GM19239 (cell line): ENCODE results near the gene HSD17B11.
"Not testable (repeated sequence)": the region's sequence is repeated elsewhere in the genome, so short reads cannot be mapped to it uniquely, and the experiment has no call there.

Experiments used
- DNase-seq: peaks from one replicate; pipeline ENCODE4 v3.0.0; 2011; ENCODE audit warnings: low spot score; ENCODE audit not compliant: insufficient read length
- FAIRE-seq: peaks from 2 replicates; lab custom pipeline; 2011; peaks lifted over from hg19 to GRCh38; lab: Jason Lieb, UNC

Gene HSD17B11, protein sequence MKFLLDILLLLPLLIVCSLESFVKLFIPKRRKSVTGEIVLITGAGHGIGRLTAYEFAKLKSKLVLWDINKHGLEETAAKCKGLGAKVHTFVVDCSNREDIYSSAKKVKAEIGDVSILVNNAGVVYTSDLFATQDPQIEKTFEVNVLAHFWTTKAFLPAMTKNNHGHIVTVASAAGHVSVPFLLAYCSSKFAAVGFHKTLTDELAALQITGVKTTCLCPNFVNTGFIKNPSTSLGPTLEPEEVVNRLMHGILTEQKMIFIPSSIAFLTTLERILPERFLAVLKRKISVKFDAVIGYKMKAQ

DNA sequence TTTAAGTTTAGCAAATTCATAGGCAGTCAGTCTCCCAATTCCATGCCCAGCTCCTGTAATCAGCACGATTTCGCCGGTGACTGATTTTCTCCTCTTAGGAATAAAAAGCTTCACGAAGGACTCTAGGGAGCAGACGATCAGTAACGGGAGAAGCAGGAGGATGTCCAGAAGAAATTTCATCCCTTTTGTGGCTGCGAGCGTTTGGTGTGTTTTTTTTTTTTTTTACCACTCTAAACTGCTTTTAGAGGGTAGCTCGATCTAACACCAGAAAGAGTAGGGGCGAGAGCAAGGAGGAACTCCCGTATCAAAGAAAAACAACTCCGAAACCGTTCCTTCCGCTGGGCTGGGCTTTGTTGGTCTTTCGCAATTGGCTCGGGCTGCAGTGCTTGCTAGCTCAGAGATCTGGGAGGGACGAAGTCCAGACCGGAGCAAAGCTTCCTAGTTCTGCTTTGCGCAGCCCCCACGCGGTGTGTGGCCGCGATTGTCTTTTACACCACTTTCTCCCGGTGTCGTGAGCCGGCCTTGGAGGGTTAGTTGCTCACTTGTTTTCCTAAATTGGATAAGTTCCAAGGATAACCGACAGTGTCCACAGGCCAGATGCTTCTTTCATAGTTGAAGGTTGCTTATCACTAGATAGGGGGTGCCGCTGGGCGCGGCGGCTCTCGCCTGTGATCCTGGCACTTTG is at the start of gene HSD17B11:
Gene HSD17B11 (minus strand): TSS at position 298 of the 685 bp plus-strand sequence. CDS start 118 bp downstream, at position 180.
- peak; percentile 99 for FAIRE-seq
- DNase-seq = peak; percentile 93

DNA sequence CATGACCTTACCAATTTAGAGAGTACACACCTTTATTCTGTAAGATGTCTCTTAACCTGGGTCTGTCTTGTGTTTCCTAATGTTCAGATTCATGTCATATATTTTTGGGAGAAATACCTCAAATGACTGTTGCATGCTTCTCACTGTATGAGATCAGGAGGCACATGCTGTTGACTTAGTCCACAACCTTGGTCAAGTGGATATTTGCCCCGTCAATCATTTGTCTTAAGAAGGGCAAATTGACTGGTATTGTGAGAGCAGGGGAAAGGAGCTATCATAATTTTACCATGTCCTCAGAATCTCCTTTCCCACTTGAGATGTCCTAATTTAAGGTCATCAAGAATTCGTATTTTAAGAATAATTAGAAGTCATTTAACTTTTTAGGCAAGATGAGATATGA is 42.4 kb upstream of the HSD17B11 start:
- FAIRE-seq (no peak), DNase-seq (no peak)

DNA sequence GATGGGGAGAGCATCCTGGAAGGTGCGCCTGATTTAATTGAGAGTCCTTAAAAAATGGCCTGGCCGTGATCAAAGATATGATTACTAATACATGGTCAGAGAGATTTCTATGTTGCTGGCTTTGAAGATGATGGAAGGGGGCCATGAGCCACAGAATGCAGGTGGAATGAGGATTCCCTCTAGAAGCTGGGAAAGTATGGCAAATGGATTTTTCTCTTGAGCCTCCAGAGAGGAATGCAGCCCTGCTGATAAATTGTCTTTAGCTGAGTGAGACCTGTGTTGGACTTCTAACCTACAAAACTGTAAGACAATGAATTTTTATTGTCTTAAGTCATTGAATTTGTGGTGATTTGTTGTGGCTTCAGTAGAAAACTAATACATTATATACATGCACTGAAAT is 39.0 kb upstream of the HSD17B11 start:
- FAIRE-seq (no peak), DNase-seq (no peak)

DNA sequence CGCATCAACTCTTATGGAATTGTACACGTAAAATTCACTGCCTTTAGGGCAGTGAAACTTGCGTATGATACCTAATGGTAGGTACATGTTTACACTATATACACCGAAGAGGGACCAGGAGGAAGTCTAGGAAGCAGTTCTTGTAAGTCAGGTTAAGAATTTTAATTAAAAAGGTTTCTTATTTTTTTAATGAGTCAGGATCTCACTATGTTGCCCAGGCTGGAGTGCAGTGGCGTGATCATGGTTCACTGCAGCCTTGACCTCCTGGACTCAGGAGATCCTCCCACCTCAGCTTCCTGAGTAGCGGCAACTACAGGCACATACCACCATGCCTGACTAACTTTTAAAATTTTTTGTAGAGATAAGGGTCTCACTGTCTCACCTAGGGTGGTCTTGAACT is 38.0 kb upstream of the HSD17B11 start:
- no peak for DNase-seq
- FAIRE-seq = no peak

DNA sequence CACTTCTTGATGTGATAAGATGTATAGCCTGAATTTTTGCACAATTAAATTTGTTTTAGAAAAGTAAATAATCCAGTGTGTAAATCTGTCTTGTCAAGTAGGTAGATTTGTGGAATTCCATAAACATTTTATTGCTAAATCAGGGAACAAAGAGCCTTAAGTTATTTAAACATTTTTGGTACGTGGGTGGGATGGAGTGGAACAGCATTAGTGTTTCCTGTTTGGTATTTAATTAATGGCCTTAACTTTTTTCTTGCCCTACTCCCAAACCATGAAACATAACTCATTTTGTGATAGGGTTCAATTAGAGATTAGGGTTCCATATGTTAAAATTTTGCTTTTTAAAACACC is 36.5 kb upstream of the HSD17B11 start:
- FAIRE-seq (no peak), DNase-seq (no peak)

DNA sequence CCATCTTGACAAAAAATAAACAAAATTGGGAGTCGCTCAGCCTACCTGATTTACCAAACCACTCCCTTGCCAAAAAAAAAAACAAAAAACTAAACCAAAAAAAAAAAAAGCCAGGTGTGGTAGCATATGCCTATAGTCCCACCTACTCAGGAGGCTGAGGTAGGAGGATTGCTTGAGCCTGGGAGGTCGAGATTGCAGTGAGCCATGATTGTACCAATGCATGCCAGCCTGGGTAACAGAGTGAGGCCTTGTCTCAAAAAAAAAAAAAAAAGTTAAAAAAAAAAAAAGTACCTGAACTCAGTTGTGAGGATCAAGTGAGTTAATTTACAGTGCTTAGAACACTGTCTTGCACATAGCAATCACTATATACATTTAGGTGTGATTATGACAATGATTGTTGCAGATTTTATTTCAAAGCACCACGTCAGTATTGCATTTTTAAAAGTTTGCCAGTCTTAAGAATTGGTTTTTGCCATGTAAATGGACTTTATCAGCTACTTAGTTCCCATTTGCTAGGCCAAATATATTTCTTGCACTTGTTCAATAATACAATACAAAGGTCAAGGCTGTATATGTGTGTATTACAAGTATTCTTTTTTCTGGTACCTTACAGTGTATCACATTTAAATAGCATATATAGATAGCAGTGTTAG is 36.0 kb upstream of the HSD17B11 start:
- DNase-seq (no peak), FAIRE-seq (no peak)

DNA sequence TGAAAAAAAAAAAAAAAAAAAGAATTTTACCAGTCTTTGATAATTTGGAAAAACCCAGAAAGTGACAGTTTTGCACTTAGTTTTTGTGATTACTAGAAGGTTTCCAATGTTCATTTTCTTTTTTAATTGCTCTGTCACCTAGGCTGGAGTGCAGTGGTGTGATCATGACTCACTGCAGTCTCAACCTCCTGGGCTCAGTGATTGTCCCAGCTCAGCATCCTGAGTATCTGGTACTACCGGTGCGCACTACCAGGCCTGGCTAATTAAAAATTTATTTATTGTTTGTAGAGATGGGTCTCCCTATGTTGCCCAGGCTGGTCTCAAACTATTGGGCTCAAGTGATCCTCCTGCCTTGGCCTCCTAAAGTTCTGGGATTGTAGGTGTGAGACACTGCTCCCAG is 34.7 kb upstream of the HSD17B11 start:
- FAIRE-seq (no peak), DNase-seq (no peak)

DNA sequence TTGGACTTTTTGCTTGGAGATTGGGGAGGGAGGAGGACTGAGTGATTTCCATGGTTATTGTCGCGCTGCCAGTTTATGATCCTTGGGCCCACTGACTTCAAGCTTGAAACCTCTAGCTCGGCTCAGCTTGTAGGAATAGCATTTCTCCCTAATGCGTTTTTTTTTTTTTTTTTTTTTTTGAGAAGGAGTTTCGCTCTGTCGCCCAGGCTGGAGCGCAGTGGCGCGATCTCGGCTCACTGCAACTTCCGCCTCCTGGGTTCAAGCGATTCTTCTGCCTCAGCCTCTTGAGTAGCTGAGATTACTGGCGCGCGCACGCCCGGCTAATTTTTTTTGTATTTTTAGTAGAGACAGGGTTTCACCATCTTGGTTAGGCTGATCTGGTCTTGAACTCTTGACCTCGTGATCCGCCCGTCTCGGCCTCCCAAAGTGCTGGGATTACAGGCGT is 33.1 kb upstream of the HSD17B11 start:
- DNase-seq, FAIRE-seq: not testable (repeated sequence)

DNA sequence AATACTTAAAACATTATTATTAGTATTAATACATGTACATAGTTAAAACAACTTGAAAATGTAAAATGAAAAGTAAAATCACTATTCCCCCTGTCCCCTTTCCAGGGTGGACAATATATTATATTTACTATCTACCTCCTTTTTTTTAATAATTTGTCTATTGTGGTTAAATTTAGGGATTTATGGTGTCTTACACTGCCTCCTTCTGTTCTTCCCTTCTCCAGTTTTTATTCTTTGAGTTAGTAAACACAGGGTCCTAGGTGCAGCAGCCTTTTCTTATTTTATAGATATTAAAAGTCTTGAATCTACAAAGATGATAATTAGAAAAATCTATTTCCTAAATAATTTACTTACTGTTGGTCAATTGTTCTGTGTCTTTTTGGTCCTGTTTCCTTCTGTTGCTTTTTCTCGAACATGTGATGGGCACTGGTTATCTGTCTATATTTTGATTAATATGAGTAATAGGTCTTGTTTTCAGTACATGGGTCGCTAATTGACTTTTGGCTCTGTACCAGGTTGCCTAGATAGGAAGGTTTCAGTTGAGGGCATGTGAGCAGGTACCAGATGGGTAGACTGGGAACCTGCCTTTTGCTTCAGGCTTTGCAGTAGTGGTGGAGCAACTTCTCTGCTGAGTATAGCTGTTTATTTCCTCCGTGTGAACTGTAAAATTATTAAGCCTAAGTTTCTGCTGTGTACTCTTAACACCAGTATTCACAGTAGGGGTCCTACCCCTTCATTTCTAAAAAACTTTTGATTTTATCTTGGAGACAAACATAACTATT is 32.5 kb upstream of the HSD17B11 start:
- FAIRE-seq (no peak), DNase-seq (no peak)

DNA sequence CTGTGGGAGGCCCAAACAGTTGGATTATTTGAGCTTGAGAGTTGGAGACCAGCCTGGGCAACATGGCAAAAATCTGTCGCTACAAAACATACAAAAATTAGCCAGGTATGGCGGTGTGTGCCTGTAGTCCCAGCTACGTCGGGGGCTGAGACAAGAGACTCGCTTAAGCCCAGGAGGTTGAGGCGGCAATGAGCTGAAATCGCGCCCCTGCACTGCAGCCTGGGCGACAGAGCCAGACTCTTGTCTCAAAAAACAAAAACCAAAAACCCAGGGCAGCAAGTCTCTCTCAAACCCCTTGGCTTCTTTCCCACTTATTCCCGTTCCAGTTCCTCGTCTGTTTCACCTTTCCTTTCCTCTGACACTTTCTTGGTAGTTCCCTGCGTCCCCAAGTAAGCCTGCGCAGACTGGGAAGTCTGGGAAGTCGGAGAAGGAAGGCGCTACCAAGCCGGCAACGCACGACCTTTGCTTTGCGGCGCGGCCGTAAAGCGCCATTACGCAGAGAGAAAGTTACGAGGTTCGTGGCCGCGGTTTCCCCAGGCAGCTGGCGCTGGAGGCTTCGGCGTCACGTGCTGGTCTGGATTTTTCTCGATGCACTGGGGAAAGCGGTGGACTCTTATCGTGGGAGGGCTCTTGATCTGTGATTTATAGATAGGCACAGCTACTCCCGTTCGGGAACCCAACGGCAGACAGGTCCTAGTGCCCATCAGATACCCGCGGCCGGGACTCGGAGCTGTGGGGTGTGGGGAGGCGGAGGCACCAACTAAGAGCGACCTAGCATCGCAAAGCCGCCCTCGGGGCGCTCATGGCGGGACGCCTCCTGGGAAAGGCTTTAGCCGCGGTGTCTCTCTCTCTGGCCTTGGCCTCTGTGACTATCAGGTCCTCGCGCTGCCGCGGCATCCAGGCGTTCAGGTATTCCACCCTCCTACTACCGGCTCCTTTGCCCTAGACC is 31.4 kb upstream of the HSD17B11 start, which contains the start of gene NUDT9:
Gene NUDT9 (plus strand): TSS at position 470 of the 949 bp plus-strand sequence. CDS start 333 bp downstream, at position 803.
- FAIRE-seq = peak; percentile 95

DNA sequence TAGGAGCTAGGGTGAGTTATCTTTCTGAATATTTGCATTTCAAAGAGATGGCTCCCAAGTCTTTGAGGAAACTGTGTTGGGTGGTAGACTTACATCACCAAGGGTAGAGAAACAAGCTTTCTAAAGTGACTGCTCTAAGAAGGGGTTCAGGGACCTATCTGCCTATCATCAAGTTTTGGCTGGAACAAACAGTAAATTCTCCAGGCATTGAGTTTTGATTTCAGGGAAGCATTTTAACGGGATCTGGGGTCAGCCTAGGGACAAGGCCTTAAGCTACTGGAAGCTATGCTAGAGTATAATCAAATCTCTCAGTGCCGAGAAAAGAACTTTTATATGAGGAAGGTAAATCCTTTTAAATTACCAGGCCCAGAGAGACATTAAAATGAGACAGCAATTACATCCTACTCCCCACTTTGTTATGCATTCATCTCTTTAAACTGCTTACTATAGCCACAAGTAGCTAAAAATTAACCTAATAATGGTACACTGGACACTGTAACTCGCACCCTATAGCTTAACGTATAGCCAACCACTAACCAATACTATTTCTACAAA is 29.4 kb upstream of the HSD17B11 start:
- FAIRE-seq (no peak), DNase-seq (no peak)

More for the DNA sequence above, 31.4 kb upstream of the HSD17B11 start, which contains the start of gene NUDT9:
- peak; percentile 59 for DNase-seq

DNA sequence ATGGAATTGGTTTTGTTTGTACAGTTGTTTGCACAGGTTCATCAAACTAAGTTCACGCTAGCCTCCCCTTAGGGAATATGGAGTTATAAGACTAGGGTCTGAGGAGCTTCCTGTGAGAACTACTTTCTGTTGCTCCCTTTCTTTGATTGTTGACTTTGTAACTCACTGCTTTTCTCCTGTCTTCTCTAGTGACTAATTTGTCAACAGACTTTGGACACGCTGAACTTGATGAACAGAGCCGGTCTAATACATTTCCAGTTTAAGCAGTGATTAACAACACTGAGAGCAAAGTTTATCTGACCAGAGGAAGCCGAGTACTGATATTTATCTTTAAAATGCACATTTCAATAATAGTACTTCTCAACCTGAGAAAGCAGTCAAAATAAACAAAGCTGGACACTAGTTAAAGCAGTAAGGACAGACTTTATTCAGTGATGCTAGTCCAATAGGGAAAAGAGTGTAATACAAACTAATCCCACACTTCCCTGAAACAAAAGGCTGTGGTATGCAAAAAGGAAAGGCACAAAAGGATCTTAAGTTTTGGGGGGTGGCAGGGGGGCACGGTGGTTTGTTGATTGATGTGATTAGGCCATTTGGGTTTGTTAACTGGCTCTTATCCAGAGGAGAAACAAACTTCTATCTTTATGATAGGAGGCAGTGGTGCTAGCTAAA is 28.7 kb upstream of the HSD17B11 start:
- FAIRE-seq (no peak), DNase-seq (no peak)

DNA sequence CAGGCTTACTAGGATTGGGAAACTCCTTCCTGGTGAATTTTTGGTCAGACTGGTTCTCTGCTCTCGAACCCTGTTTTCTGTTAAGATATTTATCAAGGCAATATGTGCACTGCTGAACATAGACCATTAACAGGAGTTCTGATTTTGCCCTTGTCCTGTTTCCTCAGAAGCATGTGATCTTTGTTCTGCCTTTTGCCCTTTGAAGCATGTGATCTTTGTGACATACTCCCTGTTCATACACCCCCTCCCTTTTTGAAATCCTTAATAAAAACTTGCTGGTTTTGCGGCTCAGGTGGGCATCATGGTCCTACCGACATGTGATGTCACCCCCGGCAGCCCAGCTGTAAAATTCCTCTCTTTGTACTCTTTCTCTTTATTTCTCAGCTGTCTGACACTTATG is 27.4 kb upstream of the HSD17B11 start:
- not testable (repeated sequence) for FAIRE-seq, DNase-seq

DNA sequence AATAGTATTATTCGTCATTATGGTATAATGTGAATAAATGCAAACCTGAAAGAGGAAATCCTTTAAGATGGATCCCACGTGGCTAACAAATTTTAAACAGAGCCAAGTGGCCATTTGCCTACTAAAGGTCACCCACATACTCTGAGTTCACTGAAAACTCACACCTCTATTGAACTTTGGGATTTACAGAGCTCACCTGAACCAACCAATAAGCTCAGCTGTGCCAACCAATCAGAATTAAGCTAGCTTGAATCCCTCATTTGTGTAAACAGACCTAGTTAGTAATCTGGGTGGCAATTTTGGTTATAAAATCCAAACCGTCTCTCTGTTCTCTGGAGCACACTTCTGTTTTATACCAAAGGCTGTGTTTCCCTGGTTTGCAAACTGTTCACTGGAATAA is 26.0 kb upstream of the HSD17B11 start:
- DNase-seq (no peak), FAIRE-seq (no peak)

DNA sequence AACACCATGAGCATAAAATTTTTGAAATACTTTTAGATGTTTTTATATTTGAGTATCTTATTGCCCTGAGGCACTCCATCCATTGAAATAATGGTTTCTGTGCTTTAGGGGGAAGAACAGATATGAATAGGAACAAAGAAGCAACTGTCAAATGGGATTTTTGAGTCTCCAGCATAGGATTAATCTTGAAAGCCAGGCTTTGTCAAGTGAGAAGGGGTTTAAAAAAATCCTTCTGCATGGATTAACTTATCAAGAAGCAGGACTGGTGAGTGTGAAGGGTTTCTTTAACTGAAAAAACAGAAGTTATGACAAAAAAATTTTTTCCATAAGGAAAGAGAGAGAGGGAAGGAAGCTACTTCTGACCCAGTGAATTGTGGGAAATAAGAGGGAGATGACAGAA is 23.8 kb upstream of the HSD17B11 start:
- FAIRE-seq = no peak
- no peak for DNase-seq

DNA sequence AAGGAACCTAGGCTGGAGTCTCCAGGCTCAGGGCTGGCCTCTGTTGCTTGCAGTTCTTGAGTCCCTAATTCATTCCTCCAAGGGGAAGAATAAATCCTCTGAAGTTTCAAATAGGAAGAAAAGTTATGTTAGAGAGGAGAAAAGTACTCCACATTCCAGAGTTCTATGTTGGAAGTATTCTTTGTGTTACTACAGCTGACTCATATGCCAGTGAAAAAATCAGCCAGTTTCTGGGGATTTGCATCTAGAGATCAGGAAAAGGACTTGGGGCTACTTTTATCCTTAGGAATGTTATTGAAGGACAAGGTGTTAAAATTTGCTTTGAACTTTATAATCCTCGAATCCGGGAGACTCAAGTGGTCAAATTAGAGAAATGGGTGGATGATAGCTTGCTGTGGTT is 19.7 kb upstream of the HSD17B11 start:
- DNase-seq (no peak), FAIRE-seq (no peak)

DNA sequence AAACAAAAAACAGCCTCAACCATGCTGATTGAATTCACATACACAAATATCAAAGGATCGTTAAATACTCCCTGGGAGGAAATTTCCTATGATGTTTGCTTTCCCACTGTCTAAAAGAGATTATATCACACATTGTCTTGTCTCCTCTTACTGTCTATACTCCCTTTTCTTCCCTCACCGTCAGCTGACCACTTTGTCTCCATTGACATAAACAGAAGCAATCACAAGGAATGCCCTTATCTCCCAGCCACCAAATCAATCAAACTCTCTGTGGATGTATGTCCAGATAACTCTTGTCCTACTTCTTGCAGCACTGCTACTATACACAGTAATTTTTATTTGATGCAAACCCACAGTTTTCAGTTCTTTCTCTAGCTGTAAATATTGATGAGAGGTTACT is 19.2 kb upstream of the HSD17B11 start:
- no peak for DNase-seq
- no peak for FAIRE-seq

DNA sequence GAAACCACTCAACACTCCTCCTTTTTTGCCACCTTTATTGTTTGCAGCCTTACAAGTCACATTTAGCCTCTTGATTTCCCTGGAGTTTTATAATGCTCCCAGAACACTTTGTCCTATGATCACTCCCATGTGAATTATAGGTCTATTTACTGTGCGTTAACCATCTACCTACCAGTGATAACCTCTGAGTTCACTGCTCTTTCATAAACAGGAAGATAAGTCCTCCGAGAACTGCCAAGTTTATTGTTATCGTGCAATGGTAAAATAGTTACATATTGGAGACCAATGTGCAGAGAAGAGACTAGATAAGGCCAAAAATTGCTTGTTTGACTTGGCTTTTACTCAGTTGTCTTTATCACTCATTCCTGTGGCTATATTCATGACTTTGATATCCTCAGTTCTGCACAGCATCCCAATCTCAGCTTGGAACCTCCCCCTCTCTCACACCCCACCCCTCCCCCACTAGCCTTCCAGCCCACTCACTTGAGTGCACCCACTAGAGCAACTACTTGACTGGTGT is 18.5 kb upstream of the HSD17B11 start:
- DNase-seq = no peak
- FAIRE-seq = peak; percentile 28
